GM10266 (cell line): ENCODE data around the gene SNAP23.

Experiments used
- DNase-seq: peaks from one replicate; pipeline ENCODE4 v3.0.0; 2012; ENCODE audit errors: extremely low spot score
- TF ChIP-seq, protein P1 (sequence below): IDR thresholded peaks from 2 replicates; pipeline ENCODE4 v1.5.1; 2012; ENCODE audit warnings: mild to moderate bottlenecking, low read depth; ENCODE audit not compliant: control insufficient read depth, insufficient read depth; ENCODE audit errors: missing control alignments

Gene SNAP23

GRCh38 chr15:42576040-42576594 is 80.7 kb downstream of the SNAP23 start:
- TF ChIP-seq, protein P1, sequence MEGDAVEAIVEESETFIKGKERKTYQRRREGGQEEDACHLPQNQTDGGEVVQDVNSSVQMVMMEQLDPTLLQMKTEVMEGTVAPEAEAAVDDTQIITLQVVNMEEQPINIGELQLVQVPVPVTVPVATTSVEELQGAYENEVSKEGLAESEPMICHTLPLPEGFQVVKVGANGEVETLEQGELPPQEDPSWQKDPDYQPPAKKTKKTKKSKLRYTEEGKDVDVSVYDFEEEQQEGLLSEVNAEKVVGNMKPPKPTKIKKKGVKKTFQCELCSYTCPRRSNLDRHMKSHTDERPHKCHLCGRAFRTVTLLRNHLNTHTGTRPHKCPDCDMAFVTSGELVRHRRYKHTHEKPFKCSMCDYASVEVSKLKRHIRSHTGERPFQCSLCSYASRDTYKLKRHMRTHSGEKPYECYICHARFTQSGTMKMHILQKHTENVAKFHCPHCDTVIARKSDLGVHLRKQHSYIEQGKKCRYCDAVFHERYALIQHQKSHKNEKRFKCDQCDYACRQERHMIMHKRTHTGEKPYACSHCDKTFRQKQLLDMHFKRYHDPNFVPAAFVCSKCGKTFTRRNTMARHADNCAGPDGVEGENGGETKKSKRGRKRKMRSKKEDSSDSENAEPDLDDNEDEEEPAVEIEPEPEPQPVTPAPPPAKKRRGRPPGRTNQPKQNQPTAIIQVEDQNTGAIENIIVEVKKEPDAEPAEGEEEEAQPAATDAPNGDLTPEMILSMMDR = no peak
- DNase-seq = no peak

- DNase-seq = no peak
- TF ChIP-seq, protein P1 = no peak
Observed at GRCh38 chr15:42576776-42577175, 81.3 kb downstream of the SNAP23 start.

DNA sequence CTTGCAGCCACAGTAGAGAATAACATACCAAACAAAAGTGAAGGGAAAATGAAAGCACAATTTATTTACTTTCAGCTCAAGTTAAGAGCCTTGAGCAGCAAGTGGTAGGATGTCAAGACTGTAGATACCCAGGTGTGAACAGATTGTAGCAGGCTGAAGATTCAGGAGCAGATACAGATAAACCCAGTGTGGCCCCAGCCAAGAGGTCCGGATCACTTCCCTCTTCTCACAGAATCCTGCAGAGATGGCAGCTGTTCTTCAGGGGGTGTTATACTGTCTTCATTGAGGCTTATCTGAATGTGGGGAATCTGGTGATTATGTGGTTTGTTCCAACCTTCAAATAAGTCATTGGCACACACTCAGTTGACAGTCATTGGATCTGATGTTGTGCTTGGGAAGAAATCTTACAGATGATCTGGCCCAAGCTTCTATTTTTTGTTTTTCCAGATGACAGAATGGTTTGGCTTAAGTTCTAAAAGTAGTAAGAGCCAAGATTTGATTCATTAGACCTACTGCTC is 82.1 kb downstream of the SNAP23 start:
- TF ChIP-seq, protein P1 = no peak
- DNase-seq = peak; percentile 58

DNA sequence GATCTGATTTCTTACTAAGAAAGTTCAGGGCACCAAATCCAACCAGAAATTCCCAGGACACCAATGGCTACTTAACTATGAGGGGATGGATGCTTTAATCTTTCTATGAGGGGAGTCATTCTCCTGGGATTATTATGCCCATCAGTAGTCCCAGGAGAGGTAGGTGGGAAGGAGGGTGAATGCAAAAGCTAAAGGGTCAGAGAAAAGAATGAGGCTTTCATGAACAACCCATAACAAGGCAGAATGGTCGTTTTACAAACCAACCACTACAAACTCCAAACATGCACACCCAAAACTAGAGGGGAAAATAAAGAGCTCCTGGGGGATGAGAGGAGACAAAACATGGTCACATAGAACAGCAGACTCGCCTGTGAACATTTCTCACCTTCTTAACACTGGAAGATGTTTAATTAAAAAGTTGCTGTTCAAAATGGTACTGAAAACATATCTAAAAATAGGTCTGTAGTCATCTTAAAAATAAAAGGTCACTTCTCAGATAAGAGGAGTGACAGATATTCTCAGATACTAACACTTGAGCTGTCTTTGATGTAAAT is 83.6 kb downstream of the SNAP23 start:
- TF ChIP-seq, protein P1 = no peak
- no peak for DNase-seq

DNA sequence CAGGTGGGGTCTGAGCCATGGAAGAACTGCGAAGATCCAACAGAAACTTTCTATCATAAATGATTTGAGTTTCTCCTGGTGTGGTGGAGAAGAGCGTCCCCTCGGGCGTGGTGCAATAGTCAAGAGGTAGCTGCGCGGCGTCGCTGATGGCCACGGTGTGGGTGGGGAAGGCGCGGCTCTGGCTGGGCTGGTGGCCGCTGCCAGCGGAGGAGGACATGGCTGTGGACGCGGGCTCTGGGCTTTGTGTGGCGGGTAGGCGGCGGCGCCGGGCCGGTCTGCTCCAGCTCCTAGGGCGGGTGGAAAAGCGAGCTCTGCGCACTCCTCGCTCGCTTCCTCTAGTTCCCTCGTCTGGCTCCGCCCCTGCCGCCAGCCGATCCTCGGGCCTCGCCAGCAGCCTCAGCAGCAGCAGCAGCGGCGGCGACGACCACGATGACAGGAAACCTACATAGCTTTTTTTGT is 85.9 kb downstream of the SNAP23 start:
- peak; percentile 75 for DNase-seq
- TF ChIP-seq, protein P1 = peak; percentile 7
